H9 (cell line): ENCODE results near the gene TPRX1. TPM values are rescaled to one million over a fixed set of nuclear protein-coding genes. Genes with fewer than 3 reads are reported as not detected.
A peak's percentile ranks its signal among the peaks of the same experiment; 100 is the strongest.
"Not testable (repeated sequence)": the region's sequence is repeated elsewhere in the genome, so short reads cannot be mapped to it uniquely, and the experiment has no call there.

ENCODE experiments used
- DNase-seq: peaks from one replicate; pipeline ENCODE4 v3.0.0-alpha.2; 2017
- H2AFZ ChIP-seq: one replicate; pipeline ENCODE4 v1.6.1; 2013; ENCODE audit warnings: mild to moderate bottlenecking, low read length, control low read depth, moderate library complexity
- H2AK5ac ChIP-seq: 2 replicates; pipeline ENCODE4 v1.6.1; 2013; ENCODE audit warnings: low read length, control low read depth, mixed read lengths; ENCODE audit not compliant: insufficient read length
- H2BK120ac ChIP-seq: one replicate; pipeline ENCODE4 v1.6.1; 2013; ENCODE audit warnings: low read depth, mild to moderate bottlenecking, low read length, control low read depth, inconsistent platforms; ENCODE audit not compliant: poor library complexity, severe bottlenecking
- H2BK12ac ChIP-seq: 2 replicates; pipeline ENCODE4 v1.6.1; 2013; ENCODE audit warnings: low read length, control low read depth, mixed read lengths, low read depth; ENCODE audit not compliant: insufficient read length
- H2BK15ac ChIP-seq: 2 replicates; pipeline ENCODE4 v1.6.1; 2013; ENCODE audit warnings: low read depth, low read length, control low read depth
- H2BK20ac ChIP-seq: one replicate; pipeline ENCODE4 v1.6.1; 2013; ENCODE audit warnings: low read depth, mild to moderate bottlenecking, low read length, control low read depth, inconsistent platforms; ENCODE audit not compliant: poor library complexity, severe bottlenecking
- H2BK5ac ChIP-seq: 2 replicates; pipeline ENCODE4 v1.6.1; 2013; ENCODE audit warnings: low read length, control low read depth, mixed read lengths; ENCODE audit not compliant: insufficient read length
- H3K14ac ChIP-seq: 2 replicates; pipeline ENCODE4 v1.6.1; 2013; ENCODE audit warnings: low read length, control low read depth; ENCODE audit not compliant: insufficient read depth
- H3K18ac ChIP-seq: 2 replicates; pipeline ENCODE4 v1.6.1; 2013; ENCODE audit warnings: low read depth, mild to moderate bottlenecking, mixed read lengths, low read length, control low read depth; ENCODE audit not compliant: insufficient read length
- H3K23ac ChIP-seq: 2 replicates; pipeline ENCODE4 v1.6.1; 2013; ENCODE audit warnings: low read length, control low read depth, mixed read lengths, low read depth; ENCODE audit not compliant: insufficient read length
- H3K23me2 ChIP-seq: 2 replicates; pipeline ENCODE4 v1.6.1; 2013; ENCODE audit warnings: low read depth, mild to moderate bottlenecking, mixed read lengths, low read length, control low read depth; ENCODE audit not compliant: insufficient read length, poor library complexity, severe bottlenecking
- H3K27ac ChIP-seq: 2 replicates; pipeline ENCODE4 v1.5.1; 2013; ENCODE audit warnings: low read length, control low read depth, mixed read lengths, low read depth; ENCODE audit not compliant: insufficient read length
- H3K27me3 ChIP-seq: 2 replicates; pipeline ENCODE4 v1.6.1; 2013; ENCODE audit warnings: low read length, control low read depth, inconsistent platforms; ENCODE audit not compliant: insufficient read depth
- H3K4ac ChIP-seq: 2 replicates; pipeline ENCODE4 v1.6.1; 2013; ENCODE audit warnings: low read depth, mild to moderate bottlenecking, control low read depth, inconsistent platforms, low read length, moderate library complexity
- H3K4me1 ChIP-seq: 2 replicates; pipeline ENCODE4 v1.6.1; 2013; ENCODE audit warnings: low read length, control low read depth, inconsistent platforms; ENCODE audit not compliant: insufficient read depth
- H3K4me2 ChIP-seq: 2 replicates; pipeline ENCODE4 v1.6.1; 2013; ENCODE audit warnings: low read length, control low read depth, mixed read lengths; ENCODE audit not compliant: insufficient read length, insufficient read depth
- H3K56ac ChIP-seq: 2 replicates; pipeline ENCODE4 v1.6.1; 2013; ENCODE audit warnings: low read depth, mild to moderate bottlenecking, mixed read lengths, low read length, control low read depth; ENCODE audit not compliant: insufficient read length
- H3K79me1 ChIP-seq: 2 replicates; pipeline ENCODE4 v1.6.1; 2013; ENCODE audit warnings: low read depth, mild to moderate bottlenecking, moderate library complexity, low read length, control low read depth, inconsistent platforms; ENCODE audit not compliant: insufficient read depth, poor library complexity, severe bottlenecking
- H3K79me2 ChIP-seq: 2 replicates; pipeline ENCODE4 v1.6.1; 2013; ENCODE audit warnings: low read length, control low read depth, inconsistent platforms; ENCODE audit not compliant: insufficient read depth
- H3K9ac ChIP-seq: 2 replicates; pipeline ENCODE4 v1.6.1; 2013; ENCODE audit warnings: low read length, control low read depth, mixed read lengths; ENCODE audit not compliant: insufficient read length; ENCODE audit errors: extremely low read depth
- H3K9me3 ChIP-seq: one replicate; pipeline ENCODE4 v1.6.1; 2013; ENCODE audit warnings: low read depth, low read length, inconsistent platforms; ENCODE audit not compliant: control insufficient read depth
- H3T11ph ChIP-seq: one replicate; pipeline ENCODE4 v1.6.1; 2013; ENCODE audit warnings: mild to moderate bottlenecking, low read length, control low read depth, inconsistent platforms
- H4K20me1 ChIP-seq: one replicate; pipeline ENCODE4 v1.6.1; 2013; ENCODE audit not compliant: control insufficient read depth, insufficient read length, insufficient read depth
- H4K5ac ChIP-seq: 2 replicates; pipeline ENCODE4 v1.6.1; 2013; ENCODE audit warnings: low read depth, mild to moderate bottlenecking, mixed read lengths, low read length, control low read depth; ENCODE audit not compliant: insufficient read length
- H4K8ac ChIP-seq: replicated peaks from 2 replicates; pipeline ENCODE4 v1.6.1; 2013; ENCODE audit warnings: low read length, control low read depth, mixed read lengths, low read depth; ENCODE audit not compliant: insufficient read length
- H4K91ac ChIP-seq: 2 replicates; pipeline ENCODE4 v1.6.1; 2013; ENCODE audit warnings: low read depth, mild to moderate bottlenecking, moderate library complexity, mixed read lengths, low read length, control low read depth; ENCODE audit not compliant: insufficient read length
- H3K27ac Mint-ChIP-seq, 3 experiments: 2 replicates in 2 of 3; 3 replicates in 1 of 3; pipeline ENCODE4 v1.8.0; 2020 to 2021; ENCODE audit warnings: mixed read lengths in 3 of 3, mild to moderate bottlenecking in 1 of 3, moderate library complexity in 1 of 3
- H3K27me3 Mint-ChIP-seq: 2 replicates; pipeline ENCODE4 v1.8.0; 2021; ENCODE audit warnings: low read depth, mild to moderate bottlenecking, moderate library complexity, mixed read lengths
- H3K36me3 Mint-ChIP-seq, 3 experiments: 2 replicates in 2 of 3; 3 replicates in 1 of 3; pipeline ENCODE4 v1.8.0; 2020 to 2021; ENCODE audit warnings: low read depth in 3 of 3, mixed read lengths in 3 of 3; ENCODE audit not compliant: insufficient read depth in 1 of 3
- H3K4me1 Mint-ChIP-seq, 2 experiments: 2 replicates each; pipeline ENCODE4 v1.8.0; 2020; ENCODE audit warnings: mixed read lengths in 2 of 2
- H3K4me3 Mint-ChIP-seq, 2 experiments: 2 replicates in 1 of 2; 3 replicates in 1 of 2; pipeline ENCODE4 v1.8.0; 2020 to 2021; ENCODE audit warnings: mild to moderate bottlenecking in 2 of 2, mixed read lengths in 2 of 2, moderate library complexity in 1 of 2
- H3K9me3 Mint-ChIP-seq, 2 experiments: 2 replicates in 1 of 2; 3 replicates in 1 of 2; pipeline ENCODE4 v1.8.0; 2020; ENCODE audit warnings: mild to moderate bottlenecking in 2 of 2, mixed read lengths in 2 of 2, moderate library complexity in 1 of 2
- WGBS: extraction: QIAGEN DNeasy Blood & Tissue Kit; methylation state at CpG from one replicate; pipeline ENCODE4 v1.1.7; 2013; ENCODE audit warnings: missing lambda C conversion rate, low lambda C conversion rate, mixed read lengths; ENCODE audit not compliant: insufficient read length; ENCODE audit errors: extremely low coverage; 5-methylcytosine and 5-hydroxymethylcytosine counted together
- total RNA-seq: library from RNA; stranded (reverse); gene quantifications from 2 replicates; pipeline ENCODE4 v1.2.1, GENCODE V29; 2021
- TF ChIP-seq, protein P1 (sequence below): fragments of 200-600 bp; sonication (generic); conservative IDR thresholded peaks from 3 replicates; pipeline ENCODE4 v1.8.0; 2021; ENCODE audit warnings: antibody characterized with exemption, mild to moderate bottlenecking

The TPRX1 gene
- total RNA-seq, 1 experiment from 2014 or later: not detected

DNA sequence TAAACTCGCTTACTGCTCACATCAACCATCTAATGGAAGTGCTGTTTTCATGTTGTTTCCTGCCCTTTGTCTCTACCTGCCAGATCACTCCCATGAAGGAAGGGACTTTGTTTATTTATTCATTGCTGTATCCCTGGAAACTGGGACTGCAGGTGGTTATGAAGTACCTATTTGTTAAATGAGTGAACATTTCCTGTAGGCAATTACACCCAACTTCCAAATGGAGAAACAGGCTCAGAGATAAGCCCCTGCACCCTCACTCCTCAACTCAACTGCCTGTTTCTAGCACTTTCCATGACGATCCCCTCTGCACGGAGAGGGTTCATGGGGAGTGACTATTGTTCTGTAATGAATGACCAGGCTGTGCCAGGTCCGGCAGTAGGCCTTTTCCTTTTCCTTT, 27.8 kb downstream of the TPRX1 start:
- no peak overlapping the region; the same call in 1 of the 2 replicates for H3K4ac ChIP-seq
- peak overlapping the region; percentile 36 for H4K5ac ChIP-seq
- TF ChIP-seq, protein P1, sequence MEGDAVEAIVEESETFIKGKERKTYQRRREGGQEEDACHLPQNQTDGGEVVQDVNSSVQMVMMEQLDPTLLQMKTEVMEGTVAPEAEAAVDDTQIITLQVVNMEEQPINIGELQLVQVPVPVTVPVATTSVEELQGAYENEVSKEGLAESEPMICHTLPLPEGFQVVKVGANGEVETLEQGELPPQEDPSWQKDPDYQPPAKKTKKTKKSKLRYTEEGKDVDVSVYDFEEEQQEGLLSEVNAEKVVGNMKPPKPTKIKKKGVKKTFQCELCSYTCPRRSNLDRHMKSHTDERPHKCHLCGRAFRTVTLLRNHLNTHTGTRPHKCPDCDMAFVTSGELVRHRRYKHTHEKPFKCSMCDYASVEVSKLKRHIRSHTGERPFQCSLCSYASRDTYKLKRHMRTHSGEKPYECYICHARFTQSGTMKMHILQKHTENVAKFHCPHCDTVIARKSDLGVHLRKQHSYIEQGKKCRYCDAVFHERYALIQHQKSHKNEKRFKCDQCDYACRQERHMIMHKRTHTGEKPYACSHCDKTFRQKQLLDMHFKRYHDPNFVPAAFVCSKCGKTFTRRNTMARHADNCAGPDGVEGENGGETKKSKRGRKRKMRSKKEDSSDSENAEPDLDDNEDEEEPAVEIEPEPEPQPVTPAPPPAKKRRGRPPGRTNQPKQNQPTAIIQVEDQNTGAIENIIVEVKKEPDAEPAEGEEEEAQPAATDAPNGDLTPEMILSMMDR: no peak
- Mint-ChIP-seq H3K27ac (peak overlapping the region; percentile 2 to 63 (median 59); a peak in 5 of 7 replicates), H3K4me1 (peaks cover 12 to 32% of the 10 kb centered on the region in 2 experiments), H3K9me3 (no peaks in the 10 kb centered on the region; a peak in 1 of 5 replicates), H3K4me3 (peak overlapping the region; percentile 26 to 97; a peak in 4 of 5 replicates), H3K27me3 (no peaks in the 10 kb centered on the region), H3K36me3 (peaks cover 13 to 17% (median 15%) of the 10 kb centered on the region in 3 experiments; a peak in 6 of 7 replicates)
- H3K23me2 ChIP-seq: peaks cover 8% of the 10 kb centered on the region
- H3K14ac ChIP-seq: no peak overlapping the region; the same call in 1 of the 2 replicates
- no peak overlapping the region for H4K91ac ChIP-seq
- H3K79me1 ChIP-seq: peaks cover 8% of the 10 kb centered on the region
- no peak overlapping the region for H2BK15ac ChIP-seq
- H3K27ac ChIP-seq: peak overlapping the region; percentile 62
- no peak overlapping the region for H2BK12ac ChIP-seq
- H3K4me2 ChIP-seq: no peak overlapping the region
- WGBS: no CpG with 5 or more reads among the region's 4 CpGs
- no peaks in the 10 kb centered on the region for H3K27me3 ChIP-seq
- no peak overlapping the region for H2AK5ac ChIP-seq
- H2BK120ac ChIP-seq: peak overlapping the region; percentile 3
- peaks cover 6% of the 10 kb centered on the region; the same call in 1 of the 2 replicates for H3K4me1 ChIP-seq
- H3K18ac ChIP-seq: peak overlapping the region; percentile 43
- no peak overlapping the region for H3K23ac ChIP-seq
- no peaks in the 10 kb centered on the region for H3K9me3 ChIP-seq
- H2BK5ac ChIP-seq: no peak overlapping the region
- no peak overlapping the region for H3T11ph ChIP-seq
- H3K56ac ChIP-seq: no peak overlapping the region
- peaks cover 5% of the 10 kb centered on the region for H4K20me1 ChIP-seq
- H2BK20ac ChIP-seq: no peak overlapping the region
- no peak overlapping the region for H2AFZ ChIP-seq
- peaks cover 8% of the 10 kb centered on the region; the same call in 1 of the 2 replicates for H3K79me2 ChIP-seq
- peak overlapping the region; percentile 50 for H3K9ac ChIP-seq
- H4K8ac ChIP-seq: no peak overlapping the region
- no peak for DNase-seq

DNA sequence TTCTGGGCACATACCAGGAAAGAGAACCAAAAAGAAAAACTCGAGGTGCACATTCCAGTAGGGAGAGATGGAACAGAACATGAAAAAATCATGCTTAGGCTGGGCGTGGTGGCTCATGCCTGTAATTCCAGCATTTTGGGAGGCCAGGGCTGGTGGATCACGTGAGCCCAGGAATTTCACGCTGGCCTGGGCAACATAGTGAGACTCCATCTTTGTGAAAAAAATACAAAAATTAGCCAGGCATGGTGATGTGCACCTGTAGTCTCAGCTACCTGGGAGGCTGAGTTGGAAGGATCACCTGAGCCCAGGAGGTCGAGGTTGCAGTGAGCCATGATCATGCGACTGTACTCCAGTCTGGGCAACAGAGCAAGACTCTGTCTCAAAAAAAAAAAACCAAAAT, 33.1 kb downstream of the TPRX1 start:
- H3T11ph ChIP-seq: not testable (repeated sequence)

More for the DNA sequence above, 33.1 kb downstream of the TPRX1 start:
- H3K79me2 ChIP-seq, H2BK12ac ChIP-seq, H3K79me1 ChIP-seq, H3K27ac ChIP-seq, H3K14ac ChIP-seq, H2BK120ac ChIP-seq, DNase-seq, H3K56ac ChIP-seq, H4K20me1 ChIP-seq, H4K91ac ChIP-seq, H3K4ac ChIP-seq, H2BK15ac ChIP-seq, H3K18ac ChIP-seq, H3K9me3 Mint-ChIP-seq, H3K9me3 ChIP-seq, H3K27me3 Mint-ChIP-seq, H3K23me2 ChIP-seq, H3K9ac ChIP-seq, H2AFZ ChIP-seq, H3K23ac ChIP-seq, H2AK5ac ChIP-seq, H4K5ac ChIP-seq, H3K27me3 ChIP-seq, H2BK5ac ChIP-seq, H3K4me2 ChIP-seq, H3K4me1 ChIP-seq, H4K8ac ChIP-seq, H3K36me3 Mint-ChIP-seq, H2BK20ac ChIP-seq: not testable (repeated sequence)
- Mint-ChIP-seq H3K27ac (peak overlapping the region in 1 of 3 experiments; percentile 25; a peak in 2 of 7 replicates), H3K4me1 (peaks cover 10 to 22% of the 10 kb centered on the region in 2 experiments), H3K4me3 (peak overlapping the region in 1 of 2 experiments; percentile 34; a peak in 1 of 5 replicates)
- WGBS: no CpG with 5 or more reads among the region's 6 CpGs
